H1 (cell line): ENCODE measurements around the gene COTL1.

Experiments
- CHD1 ChIP-seq: IDR thresholded peaks from 2 replicates; pipeline ENCODE4 v1.6.1; 2012; ENCODE audit warnings: low read depth, low read length, improper control_type of control experiment
- E2F6 ChIP-seq: IDR thresholded peaks from 2 replicates; pipeline ENCODE4 v1.6.1; 2012; ENCODE audit warnings: inconsistent platforms
- EP300 ChIP-seq, 2 experiments: IDR thresholded peaks; 1 replicate in 1 of 2; 2 replicates in 1 of 2; pipeline ENCODE4 v1.6.1; 2011 to 2012; ENCODE audit warnings: low read depth in 2 of 2, low read length in 2 of 2, mild to moderate bottlenecking in 2 of 2, borderline replicate concordance in 1 of 2, inconsistent platforms in 1 of 2, moderate library complexity in 1 of 2
- EZH2 ChIP-seq: fragments of 200-600 bp; sonication (generic); IDR thresholded peaks from 2 replicates; pipeline ENCODE4 v1.7.1; 2012; ENCODE audit warnings: low read depth, mild to moderate bottlenecking, moderate library complexity, low read length, inconsistent platforms; ENCODE audit not compliant: severe bottlenecking
- HDAC6 ChIP-seq: IDR thresholded peaks from one replicate; pipeline ENCODE4 v1.7.1; 2012; ENCODE audit warnings: low read depth, mild to moderate bottlenecking, inconsistent platforms, low read length, moderate library complexity
- MAFK ChIP-seq: IDR thresholded peaks from 2 replicates; pipeline ENCODE4 v1.6.1; 2012; ENCODE audit warnings: low read depth, mild to moderate bottlenecking, improper control_type of control experiment, low read length
- POLR2A ChIP-seq, 2 experiments: IDR thresholded peaks; 1 replicate in 1 of 2; 2 replicates in 1 of 2; pipeline ENCODE4 v1.6.1; 2011; ENCODE audit warnings: low read depth in 2 of 2, low read length in 2 of 2, mild to moderate bottlenecking in 2 of 2; ENCODE audit errors: control extremely low read depth in 1 of 2
- TF ChIP-seq, protein P1 (sequence below), 3 experiments: IDR thresholded peaks; 1 replicate in 2 of 3; 2 replicates in 1 of 3; pipeline versions ENCODE4 v1.5.1 to v1.6.1; 2011; ENCODE audit warnings: low read length in 3 of 3, mild to moderate bottlenecking in 3 of 3, inconsistent platforms in 2 of 3, low read depth in 1 of 3, moderate library complexity in 1 of 3; ENCODE audit not compliant: insufficient read depth in 1 of 3; ENCODE audit errors: control extremely low read depth in 1 of 3

GRCh38 chr16:84582958-84583516 lies 34.8 kb downstream of the COTL1 start:
- TF ChIP-seq EZH2 (no peak), POLR2A (IDR thresholded peaks at IDR 0.05; ENCODE audit: control extremely low read depth in 1 of 2, low read depth in 2 of 2, low read length in 2 of 2) (no peak), MAFK (no peak), CHD1 (no peak), E2F6 (no peak), HDAC6 (no peak), EP300 (IDR thresholded peaks at IDR 0.05; ENCODE audit: borderline replicate concordance in 1 of 2, low read depth in 2 of 2, low read length in 2 of 2) (no peak)
- TF ChIP-seq, protein P1, sequence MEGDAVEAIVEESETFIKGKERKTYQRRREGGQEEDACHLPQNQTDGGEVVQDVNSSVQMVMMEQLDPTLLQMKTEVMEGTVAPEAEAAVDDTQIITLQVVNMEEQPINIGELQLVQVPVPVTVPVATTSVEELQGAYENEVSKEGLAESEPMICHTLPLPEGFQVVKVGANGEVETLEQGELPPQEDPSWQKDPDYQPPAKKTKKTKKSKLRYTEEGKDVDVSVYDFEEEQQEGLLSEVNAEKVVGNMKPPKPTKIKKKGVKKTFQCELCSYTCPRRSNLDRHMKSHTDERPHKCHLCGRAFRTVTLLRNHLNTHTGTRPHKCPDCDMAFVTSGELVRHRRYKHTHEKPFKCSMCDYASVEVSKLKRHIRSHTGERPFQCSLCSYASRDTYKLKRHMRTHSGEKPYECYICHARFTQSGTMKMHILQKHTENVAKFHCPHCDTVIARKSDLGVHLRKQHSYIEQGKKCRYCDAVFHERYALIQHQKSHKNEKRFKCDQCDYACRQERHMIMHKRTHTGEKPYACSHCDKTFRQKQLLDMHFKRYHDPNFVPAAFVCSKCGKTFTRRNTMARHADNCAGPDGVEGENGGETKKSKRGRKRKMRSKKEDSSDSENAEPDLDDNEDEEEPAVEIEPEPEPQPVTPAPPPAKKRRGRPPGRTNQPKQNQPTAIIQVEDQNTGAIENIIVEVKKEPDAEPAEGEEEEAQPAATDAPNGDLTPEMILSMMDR (IDR thresholded peaks at IDR 0.05; ENCODE audit: control extremely low read depth in 1 of 3, insufficient read depth in 1 of 3, low read depth in 1 of 3, low read length in 3 of 3): no peak
